Measurements from ENCODE around the gene ZNF804B.

ZNF804B gene

GRCh38 chr7:88759230-88760135 is at the start of gene ZNF804B:
Gene ZNF804B (plus strand): TSS chr7:88759700. CDS start chr7:88759977, 277 bp downstream.
- no peak within 1 kb of the TSS for H3K9ac ChIP-seq (ENCODE audit: low read depth, low read length)
- no peaks in the 10 kb centered on the region for H3K9me3 ChIP-seq (ENCODE audit: control insufficient read depth, insufficient read depth, low read length)
- H3K27me3 ChIP-seq (ENCODE audit: control insufficient read depth, insufficient read depth, low read length): peaks cover 47% of the 10 kb centered on the region
- H3K27ac ChIP-seq (ENCODE audit: low read depth, low read length): no peak within 1 kb of the TSS
- H3K4me3 ChIP-seq (ENCODE audit: low read depth, low read length): peak within 1 kb of the TSS; percentile 64
- no peaks in the 10 kb centered on the region for H3K36me3 ChIP-seq (ENCODE audit: control insufficient read depth, insufficient read depth, low read length)
- H3K4me1 ChIP-seq (ENCODE audit: control insufficient read depth, insufficient read depth, low read length): peaks cover 9% of the 10 kb centered on the region; the same call in 1 of the 2 replicates

- no peak overlapping the region for H3K27ac ChIP-seq (ENCODE audit: low read depth, low read length)
- H3K9me3 ChIP-seq (ENCODE audit: control insufficient read depth, insufficient read depth, low read length): no peaks in the 10 kb centered on the region
- H3K36me3 ChIP-seq (ENCODE audit: control insufficient read depth, insufficient read depth, low read length): no peaks in the 10 kb centered on the region
- no peak overlapping the region for H3K9ac ChIP-seq (ENCODE audit: low read depth, low read length)
- H3K27me3 ChIP-seq (ENCODE audit: control insufficient read depth, insufficient read depth, low read length): no peaks in the 10 kb centered on the region
- H3K4me3 ChIP-seq (ENCODE audit: low read depth, low read length): no peak overlapping the region
- no peaks in the 10 kb centered on the region for H3K4me1 ChIP-seq (ENCODE audit: control insufficient read depth, insufficient read depth, low read length)
Observed at GRCh38 chr7:88735920-88736319, 23.6 kb upstream of the ZNF804B start.

GRCh38 chr7:88737632-88738031 is 21.9 kb upstream of the ZNF804B start:
- Histone ChIP-seq H3K4me3 (ENCODE audit: low read depth, low read length) (no peak overlapping the region), H3K9ac (ENCODE audit: low read depth, low read length) (no peak overlapping the region), H3K36me3 (ENCODE audit: control insufficient read depth, insufficient read depth, low read length) (no peaks in the 10 kb centered on the region), H3K27me3 (ENCODE audit: control insufficient read depth, insufficient read depth, low read length) (no peaks in the 10 kb centered on the region), H3K4me1 (ENCODE audit: control insufficient read depth, insufficient read depth, low read length) (no peaks in the 10 kb centered on the region), H3K27ac (ENCODE audit: low read depth, low read length) (no peak overlapping the region), H3K9me3 (ENCODE audit: control insufficient read depth, insufficient read depth, low read length) (no peaks in the 10 kb centered on the region)

- Histone ChIP-seq H3K36me3 (ENCODE audit: control insufficient read depth, insufficient read depth, low read length) (no peaks in the 10 kb centered on the region), H3K9me3 (ENCODE audit: control insufficient read depth, insufficient read depth, low read length) (no peaks in the 10 kb centered on the region), H3K27ac (ENCODE audit: low read depth, low read length) (no peak overlapping the region), H3K4me1 (ENCODE audit: control insufficient read depth, insufficient read depth, low read length) (no peaks in the 10 kb centered on the region), H3K9ac (ENCODE audit: low read depth, low read length) (no peak overlapping the region), H3K4me3 (ENCODE audit: low read depth, low read length) (no peak overlapping the region), H3K27me3 (ENCODE audit: control insufficient read depth, insufficient read depth, low read length) (no peaks in the 10 kb centered on the region)
Observed at GRCh38 chr7:88746126-88746525, 13.4 kb upstream of the ZNF804B start.

GRCh38 chr7:88756802-88757201 is 2.7 kb upstream of the ZNF804B start:
- Histone ChIP-seq H3K9me3 (ENCODE audit: control insufficient read depth, insufficient read depth, low read length) (no peaks in the 10 kb centered on the region), H3K4me3 (ENCODE audit: low read depth, low read length) (no peak overlapping the region), H3K27ac (ENCODE audit: low read depth, low read length) (no peak overlapping the region), H3K4me1 (ENCODE audit: control insufficient read depth, insufficient read depth, low read length) (peaks cover 9% of the 10 kb centered on the region; the same call in 1 of the 2 replicates), H3K9ac (ENCODE audit: low read depth, low read length) (no peak overlapping the region), H3K27me3 (ENCODE audit: control insufficient read depth, insufficient read depth, low read length) (peaks cover 47% of the 10 kb centered on the region), H3K36me3 (ENCODE audit: control insufficient read depth, insufficient read depth, low read length) (no peaks in the 10 kb centered on the region)

- H3K36me3 ChIP-seq (ENCODE audit: control insufficient read depth, insufficient read depth, low read length): no peaks in the 10 kb centered on the region
- no peak overlapping the region for H3K9ac ChIP-seq (ENCODE audit: low read depth, low read length)
- H3K9me3 ChIP-seq (ENCODE audit: control insufficient read depth, insufficient read depth, low read length): no peaks in the 10 kb centered on the region
- no peak overlapping the region for H3K27ac ChIP-seq (ENCODE audit: low read depth, low read length)
- H3K4me3 ChIP-seq (ENCODE audit: low read depth, low read length): no peak overlapping the region
- peaks cover 9% of the 10 kb centered on the region; the same call in 1 of the 2 replicates for H3K4me1 ChIP-seq (ENCODE audit: control insufficient read depth, insufficient read depth, low read length)
- peaks cover 47% of the 10 kb centered on the region for H3K27me3 ChIP-seq (ENCODE audit: control insufficient read depth, insufficient read depth, low read length)
Observed at GRCh38 chr7:88757371-88757770, 2.1 kb upstream of the ZNF804B start.

- H3K9ac ChIP-seq (ENCODE audit: low read depth, low read length): no peak overlapping the region
- no peaks in the 10 kb centered on the region for H3K9me3 ChIP-seq (ENCODE audit: control insufficient read depth, insufficient read depth, low read length)
- H3K36me3 ChIP-seq (ENCODE audit: control insufficient read depth, insufficient read depth, low read length): no peaks in the 10 kb centered on the region
- peak overlapping the region; percentile 64 for H3K4me3 ChIP-seq (ENCODE audit: low read depth, low read length)
- peaks cover 9% of the 10 kb centered on the region; the same call in 1 of the 2 replicates for H3K4me1 ChIP-seq (ENCODE audit: control insufficient read depth, insufficient read depth, low read length)
- H3K27ac ChIP-seq (ENCODE audit: low read depth, low read length): no peak overlapping the region
- H3K27me3 ChIP-seq (ENCODE audit: control insufficient read depth, insufficient read depth, low read length): peaks cover 47% of the 10 kb centered on the region
Observed at GRCh38 chr7:88758381-88759229, 895 bp upstream of the ZNF804B start.

GRCh38 chr7:88760136-88760515 is 626 bp downstream of the ZNF804B start:
- H3K27ac ChIP-seq (ENCODE audit: low read depth, low read length): no peak overlapping the region
- no peak overlapping the region for H3K9ac ChIP-seq (ENCODE audit: low read depth, low read length)
- H3K27me3 ChIP-seq (ENCODE audit: control insufficient read depth, insufficient read depth, low read length): peaks cover 47% of the 10 kb centered on the region
- no peaks in the 10 kb centered on the region for H3K36me3 ChIP-seq (ENCODE audit: control insufficient read depth, insufficient read depth, low read length)
- peak overlapping the region; percentile 64 for H3K4me3 ChIP-seq (ENCODE audit: low read depth, low read length)
- H3K9me3 ChIP-seq (ENCODE audit: control insufficient read depth, insufficient read depth, low read length): no peaks in the 10 kb centered on the region
- H3K4me1 ChIP-seq (ENCODE audit: control insufficient read depth, insufficient read depth, low read length): peaks cover 9% of the 10 kb centered on the region; the same call in 1 of the 2 replicates

- Histone ChIP-seq H3K9me3 (ENCODE audit: control insufficient read depth, insufficient read depth, low read length) (no peaks in the 10 kb centered on the region), H3K9ac (ENCODE audit: low read depth, low read length) (no peak overlapping the region), H3K36me3 (ENCODE audit: control insufficient read depth, insufficient read depth, low read length) (no peaks in the 10 kb centered on the region), H3K27ac (ENCODE audit: low read depth, low read length) (no peak overlapping the region), H3K27me3 (ENCODE audit: control insufficient read depth, insufficient read depth, low read length) (peaks cover 47% of the 10 kb centered on the region), H3K4me3 (ENCODE audit: low read depth, low read length) (no peak overlapping the region), H3K4me1 (ENCODE audit: control insufficient read depth, insufficient read depth, low read length) (peaks cover 9% of the 10 kb centered on the region; the same call in 1 of the 2 replicates)
Observed at GRCh38 chr7:88761779-88762178, 2.3 kb downstream of the ZNF804B start.

GRCh38 chr7:88771417-88771816 is 11.9 kb downstream of the ZNF804B start:
- Histone ChIP-seq H3K4me1 (ENCODE audit: control insufficient read depth, insufficient read depth, low read length) (no peaks in the 10 kb centered on the region), H3K9me3 (ENCODE audit: control insufficient read depth, insufficient read depth, low read length) (no peaks in the 10 kb centered on the region), H3K27me3 (ENCODE audit: control insufficient read depth, insufficient read depth, low read length) (no peaks in the 10 kb centered on the region), H3K4me3 (ENCODE audit: low read depth, low read length) (no peak overlapping the region), H3K36me3 (ENCODE audit: control insufficient read depth, insufficient read depth, low read length) (no peaks in the 10 kb centered on the region), H3K9ac (ENCODE audit: low read depth, low read length) (no peak overlapping the region), H3K27ac (ENCODE audit: low read depth, low read length) (no peak overlapping the region)

- H3K27ac ChIP-seq (ENCODE audit: low read depth, low read length): no peak overlapping the region
- H3K9me3 ChIP-seq (ENCODE audit: control insufficient read depth, insufficient read depth, low read length): no peaks in the 10 kb centered on the region
- H3K27me3 ChIP-seq (ENCODE audit: control insufficient read depth, insufficient read depth, low read length): no peaks in the 10 kb centered on the region
- H3K4me3 ChIP-seq (ENCODE audit: low read depth, low read length): no peak overlapping the region
- no peak overlapping the region for H3K9ac ChIP-seq (ENCODE audit: low read depth, low read length)
- H3K4me1 ChIP-seq (ENCODE audit: control insufficient read depth, insufficient read depth, low read length): no peaks in the 10 kb centered on the region
- H3K36me3 ChIP-seq (ENCODE audit: control insufficient read depth, insufficient read depth, low read length): no peaks in the 10 kb centered on the region
Observed at GRCh38 chr7:88772776-88773175, 13.3 kb downstream of the ZNF804B start.
